Glomerular endothelial cell (primary cell): ENCODE data around the gene AAGAB. TPM values are rescaled to one million over a fixed set of nuclear protein-coding genes. Genes with fewer than 3 reads are reported as not detected.
"Not testable (repeated sequence)": the region's sequence is repeated elsewhere in the genome, so short reads cannot be mapped to it uniquely, and the experiment has no call there.

Experiments
- DNase-seq: peaks from one replicate; pipeline ENCODE4 v3.0.0-alpha.2; 2011; ENCODE audit warnings: low read depth, low spot score; ENCODE audit errors: extremely low read depth
- total RNA-seq: library from RNA; depleted of rRNA; stranded (reverse); fragments of >200 nt; gene quantifications from 2 replicates; pipeline ENCODE4 v1.2.3, GENCODE V29; 2015

The AAGAB gene
- total RNA-seq, 1 donor from 2014 or later, result 41.9 TPM

DNA sequence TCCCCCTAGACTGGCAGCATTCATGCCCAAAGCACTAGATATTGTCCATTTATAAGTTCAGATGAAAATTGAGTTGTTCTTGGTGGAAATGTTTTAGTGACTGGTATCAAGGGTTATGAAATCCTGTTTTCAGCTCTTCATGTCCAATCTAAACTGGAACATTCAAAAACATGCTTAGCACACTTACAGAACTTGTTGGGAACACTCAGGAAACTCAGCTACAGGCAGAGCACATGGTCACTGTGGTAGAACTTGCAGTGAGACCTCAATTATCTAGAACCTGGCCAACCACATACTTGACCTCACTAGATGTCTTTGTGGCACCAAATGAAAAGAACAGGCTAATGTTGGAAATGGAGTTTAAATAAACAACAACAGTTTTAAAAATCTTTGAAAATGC lies 100.2 kb downstream of the AAGAB start:
- no peak for DNase-seq

DNA sequence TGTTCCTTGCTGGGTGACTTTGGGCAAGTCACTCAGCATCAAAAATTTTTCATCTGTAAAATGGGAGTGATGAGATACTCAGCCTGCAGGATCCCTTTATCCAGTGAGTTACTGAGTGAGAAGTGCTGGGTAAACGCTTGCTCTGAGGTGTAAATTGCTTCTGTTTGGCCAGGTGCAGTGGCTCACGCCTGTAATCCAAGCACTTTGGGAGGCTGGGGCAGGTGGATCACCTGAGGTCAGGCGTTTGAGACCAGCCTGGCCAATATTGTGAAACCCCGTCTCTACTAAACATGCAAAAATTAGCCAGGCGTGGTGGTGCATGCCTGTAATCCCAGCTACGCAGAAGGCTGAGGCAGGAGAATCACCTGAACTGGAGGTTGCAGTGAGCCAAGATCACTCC lies 101.4 kb downstream of the AAGAB start:
- DNase-seq, result not testable (repeated sequence)

DNA sequence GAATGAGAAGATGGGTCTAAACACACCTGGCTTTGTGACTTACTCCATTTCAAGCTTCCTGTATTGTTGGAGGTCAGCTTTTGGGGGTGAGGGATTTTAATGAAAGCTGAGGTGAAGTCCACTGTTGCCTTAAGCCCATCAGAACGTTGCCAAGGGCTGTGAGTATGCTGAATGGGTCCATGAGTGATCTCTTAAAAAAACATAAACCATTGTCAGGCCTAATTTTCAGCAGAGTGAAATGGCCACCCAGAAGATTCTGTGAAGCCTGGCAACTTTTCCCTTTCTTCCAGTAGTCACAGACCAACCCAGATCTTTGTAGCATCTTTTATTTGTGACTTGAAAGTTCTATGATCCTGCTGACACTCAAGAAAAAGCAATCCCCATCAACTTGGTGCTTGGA lies 102.0 kb downstream of the AAGAB start:
- no peak for DNase-seq

Other genes starting within 250 kb of the AAGAB start
- gene SMAD3, start 189.1 kb downstream of the AAGAB start, total RNA-seq, result 76.6 and 84.1 TPM in 2 replicates
- gene IQCH, start 125 bp upstream of the AAGAB start, total RNA-seq, result 1.1 and 1.5 TPM in 2 replicates